BLaER1 (cell line): ENCODE results near the gene EXOSC9.

Experiments used
- H3K27ac ChIP-seq: shearing (Covaris generic); formaldehyde crosslinking; 2 replicates; pipeline ENCODE4 v1.8.1; 2022
- H3K27me3 ChIP-seq: shearing (Covaris generic); formaldehyde crosslinking; 2 replicates; pipeline ENCODE4 v1.8.1; 2022
- H3K36me3 ChIP-seq: shearing (Covaris generic); formaldehyde crosslinking; 2 replicates; pipeline ENCODE4 v1.8.1; 2022
- H3K4me1 ChIP-seq: shearing (Covaris generic); formaldehyde crosslinking; 2 replicates; pipeline ENCODE4 v1.8.1; 2022
- H3K4me2 ChIP-seq: shearing (Covaris generic); formaldehyde crosslinking; 2 replicates; pipeline ENCODE4 v1.8.1; 2022
- H3K4me3 ChIP-seq: shearing (Covaris generic); formaldehyde crosslinking; 2 replicates; pipeline ENCODE4 v1.8.1; 2022
- H3K9ac ChIP-seq: shearing (Covaris generic); formaldehyde crosslinking; 2 replicates; pipeline ENCODE4 v1.8.1; 2022
- H3K9me3 ChIP-seq: shearing (Covaris generic); formaldehyde crosslinking; 2 replicates; pipeline ENCODE4 v1.8.1; 2022
- H4K20me1 ChIP-seq: shearing (Covaris generic); formaldehyde crosslinking; 2 replicates; pipeline ENCODE4 v1.8.1; 2022
- Cebpa-rat ChIP-seq: shearing (Covaris generic); IDR thresholded peaks from 2 replicates; pipeline ENCODE4 v1.8.1; 2022

EXOSC9 gene

DNA sequence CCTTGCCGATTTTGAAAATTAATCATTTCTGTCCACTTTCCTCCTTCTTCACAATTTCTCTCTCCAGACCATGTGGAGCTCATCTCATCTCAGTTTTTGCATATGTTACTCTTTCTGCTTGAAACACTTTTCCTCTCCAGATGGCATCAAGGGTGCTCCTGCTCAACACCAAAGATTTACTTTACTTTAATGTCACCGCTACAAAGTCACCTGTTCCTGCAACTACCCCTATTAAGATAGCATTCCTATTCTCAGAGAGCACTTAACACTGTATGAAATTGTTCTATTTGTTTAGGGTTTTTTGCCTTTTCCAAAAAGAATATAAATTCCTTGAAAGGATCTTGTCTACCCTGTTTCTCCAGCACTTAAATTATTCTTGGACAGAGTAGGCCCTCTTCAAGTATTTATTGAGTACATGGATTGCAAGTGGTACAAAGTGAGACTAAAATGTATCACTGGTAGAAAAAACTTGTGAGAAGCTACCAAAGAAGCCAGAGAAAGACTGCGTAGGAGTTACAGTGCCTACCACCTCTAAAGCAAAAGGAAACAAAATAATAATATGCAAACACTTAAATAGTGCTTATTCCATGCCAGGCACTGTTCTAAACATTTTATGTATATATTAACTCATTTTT is 1.1 kb upstream of the EXOSC9 start:
- Histone ChIP-seq H3K9ac (peak overlapping the region; percentile 90), H3K4me3 (peak overlapping the region; percentile 89), H3K36me3 (peaks cover 25% of the 10 kb centered on the region), H3K27ac (peak overlapping the region; percentile 88), H4K20me1 (no peaks in the 10 kb centered on the region), H3K27me3 (no peaks in the 10 kb centered on the region), H3K4me1 (peaks cover 45% of the 10 kb centered on the region), H3K9me3 (no peaks in the 10 kb centered on the region), H3K4me2 (peak overlapping the region; percentile 82)
- no peak for TF ChIP-seq Cebpa-rat

- no peak for TF ChIP-seq Cebpa-rat
- peak overlapping the region; percentile 82 for H3K4me2 ChIP-seq
- peak overlapping the region; percentile 90 for H3K9ac ChIP-seq
- H4K20me1 ChIP-seq = no peaks in the 10 kb centered on the region
- H3K9me3 ChIP-seq = no peaks in the 10 kb centered on the region
- no peaks in the 10 kb centered on the region for H3K27me3 ChIP-seq
- peaks cover 44% of the 10 kb centered on the region for H3K4me1 ChIP-seq
- peaks cover 31% of the 10 kb centered on the region for H3K36me3 ChIP-seq
- H3K4me3 ChIP-seq = peak overlapping the region; percentile 89
- peak overlapping the region; percentile 88 for H3K27ac ChIP-seq
Observed at GRCh38 chr4:121800638-121800960, 524 bp upstream of the EXOSC9 start.

DNA sequence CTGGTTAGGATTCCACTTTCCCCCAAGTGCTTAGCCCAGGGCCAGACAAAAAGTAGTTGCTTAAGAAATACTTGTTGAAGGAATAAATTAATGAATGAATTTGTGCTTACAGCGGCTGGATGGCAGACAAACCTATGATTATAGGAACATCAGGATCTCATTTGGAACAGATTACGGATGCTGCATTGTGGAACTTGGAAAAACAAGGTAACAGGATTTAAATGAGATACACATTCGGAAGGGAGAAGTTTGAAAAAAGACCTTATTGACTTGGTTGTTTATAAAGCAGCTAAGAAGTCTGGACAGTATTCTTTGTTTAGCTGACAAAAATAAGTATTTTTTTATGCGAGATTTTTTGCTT is 572 bp downstream of the EXOSC9 start:
- Histone ChIP-seq H3K36me3 (peaks cover 42% of the 10 kb centered on the region), H3K27me3 (no peaks in the 10 kb centered on the region), H3K27ac (peak overlapping the region; percentile 88), H4K20me1 (no peaks in the 10 kb centered on the region), H3K4me1 (peaks cover 41% of the 10 kb centered on the region), H3K9ac (peak overlapping the region; percentile 90), H3K4me2 (peak overlapping the region; percentile 71), H3K9me3 (no peaks in the 10 kb centered on the region), H3K4me3 (peak overlapping the region; percentile 89)
- TF ChIP-seq Cebpa-rat = no peak

- Histone ChIP-seq H3K27ac (no peak overlapping the region), H3K9me3 (no peaks in the 10 kb centered on the region), H3K27me3 (no peaks in the 10 kb centered on the region), H4K20me1 (no peaks in the 10 kb centered on the region), H3K9ac (no peak overlapping the region), H3K4me3 (no peak overlapping the region), H3K4me1 (peaks cover 18% of the 10 kb centered on the region), H3K4me2 (no peak overlapping the region), H3K36me3 (peaks cover 88% of the 10 kb centered on the region)
- no peak for TF ChIP-seq Cebpa-rat
Observed at GRCh38 chr4:121806411-121806810, 5.3 kb downstream of the EXOSC9 start.

GRCh38 chr4:121811122-121811521 is 10.0 kb downstream of the EXOSC9 start:
- H4K20me1 ChIP-seq = peaks cover 25% of the 10 kb centered on the region
- no peak overlapping the region for H3K27ac ChIP-seq
- H3K4me3 ChIP-seq = no peak overlapping the region
- no peak overlapping the region for H3K9ac ChIP-seq
- no peaks in the 10 kb centered on the region for H3K9me3 ChIP-seq
- no peak overlapping the region for H3K4me2 ChIP-seq
- TF ChIP-seq Cebpa-rat = no peak
- H3K27me3 ChIP-seq = no peaks in the 10 kb centered on the region
- H3K36me3 ChIP-seq = peaks cover 95% of the 10 kb centered on the region
- no peaks in the 10 kb centered on the region for H3K4me1 ChIP-seq

GRCh38 chr4:121814756-121815155 is 13.6 kb downstream of the EXOSC9 start:
- no peaks in the 10 kb centered on the region for H3K4me1 ChIP-seq
- no peaks in the 10 kb centered on the region for H3K27me3 ChIP-seq
- no peak overlapping the region for H3K27ac ChIP-seq
- no peaks in the 10 kb centered on the region for H3K9me3 ChIP-seq
- no peak overlapping the region for H3K4me2 ChIP-seq
- peaks cover 49% of the 10 kb centered on the region for H4K20me1 ChIP-seq
- no peak for TF ChIP-seq Cebpa-rat
- no peak overlapping the region for H3K9ac ChIP-seq
- no peak overlapping the region for H3K4me3 ChIP-seq
- peaks cover 96% of the 10 kb centered on the region for H3K36me3 ChIP-seq

- Histone ChIP-seq H3K27ac (no peak overlapping the region), H3K9ac (no peak overlapping the region), H3K27me3 (no peaks in the 10 kb centered on the region), H3K4me1 (peaks cover 11% of the 10 kb centered on the region), H4K20me1 (peaks cover 59% of the 10 kb centered on the region), H3K4me3 (no peak overlapping the region), H3K4me2 (no peak overlapping the region), H3K36me3 (peaks cover 96% of the 10 kb centered on the region), H3K9me3 (no peaks in the 10 kb centered on the region)
- no peak for TF ChIP-seq Cebpa-rat
Observed at GRCh38 chr4:121817006-121817405, 15.9 kb downstream of the EXOSC9 start.

GRCh38 chr4:121817701-121818100 is 16.6 kb downstream of the EXOSC9 start:
- Histone ChIP-seq H3K4me3 (no peak overlapping the region), H4K20me1 (peaks cover 60% of the 10 kb centered on the region), H3K4me1 (peaks cover 18% of the 10 kb centered on the region), H3K9me3 (no peaks in the 10 kb centered on the region), H3K9ac (no peak overlapping the region), H3K27me3 (no peaks in the 10 kb centered on the region), H3K4me2 (no peak overlapping the region), H3K27ac (no peak overlapping the region), H3K36me3 (peaks cover 93% of the 10 kb centered on the region)
- TF ChIP-seq Cebpa-rat = no peak

DNA sequence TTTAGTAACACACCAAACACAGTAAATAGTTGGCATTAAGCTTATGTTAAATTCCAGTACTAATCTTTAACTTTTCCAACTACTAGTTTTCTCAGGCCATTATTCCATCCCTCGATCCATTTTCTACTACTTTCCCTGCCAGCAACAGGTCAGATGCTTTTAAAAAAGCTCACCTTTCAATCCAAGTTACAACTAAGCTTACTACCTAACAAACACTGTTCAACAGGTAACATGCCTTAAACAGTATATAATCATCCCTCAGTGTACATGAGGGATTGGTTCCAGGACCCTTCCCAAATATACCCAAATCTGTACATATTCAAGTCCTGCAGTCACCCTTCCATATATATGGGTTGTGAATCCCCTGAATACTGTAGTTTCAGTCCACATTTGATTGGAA is 17.1 kb downstream of the EXOSC9 start:
- peaks cover 60% of the 10 kb centered on the region for H4K20me1 ChIP-seq
- H3K9me3 ChIP-seq = no peaks in the 10 kb centered on the region
- H3K9ac ChIP-seq = no peak overlapping the region
- TF ChIP-seq Cebpa-rat = no peak
- no peak overlapping the region for H3K27ac ChIP-seq
- H3K4me1 ChIP-seq = peaks cover 18% of the 10 kb centered on the region
- H3K36me3 ChIP-seq = peaks cover 87% of the 10 kb centered on the region
- no peaks in the 10 kb centered on the region for H3K27me3 ChIP-seq
- no peak overlapping the region for H3K4me2 ChIP-seq
- no peak overlapping the region for H3K4me3 ChIP-seq

DNA sequence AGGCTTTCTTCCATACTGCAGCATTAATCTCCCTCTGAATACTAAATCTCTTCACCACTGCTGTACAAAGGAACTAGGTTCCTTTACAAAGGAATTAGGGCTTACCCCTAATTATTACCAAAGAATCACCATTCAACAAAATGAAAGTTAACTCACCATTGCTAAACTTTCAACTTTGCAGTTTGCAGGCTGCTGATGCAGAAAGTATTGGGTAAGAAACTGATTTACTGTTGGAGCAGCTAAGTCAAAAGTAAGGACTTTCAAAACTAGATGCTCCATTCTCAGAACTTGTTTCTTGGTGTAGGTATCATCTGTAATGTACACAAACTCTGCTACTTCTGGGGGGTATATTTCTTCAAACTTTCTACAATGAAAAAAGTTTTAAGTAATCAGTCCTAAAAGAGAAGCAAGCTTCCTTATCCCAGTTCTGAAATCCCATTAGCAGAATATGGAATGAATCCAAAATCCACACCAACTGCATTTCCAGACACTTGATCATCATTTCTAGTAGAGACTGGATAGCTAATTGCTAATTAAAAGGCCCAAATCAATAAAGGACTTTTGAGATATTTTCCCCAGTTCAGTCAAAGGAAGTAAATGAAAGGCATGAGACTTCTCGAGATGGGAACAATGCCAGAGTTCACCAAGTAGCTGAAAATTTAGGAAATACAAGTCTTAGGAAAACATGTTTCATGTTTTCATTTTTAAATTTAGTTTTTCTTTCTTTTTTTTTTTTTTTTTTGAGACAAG is 18.3 kb downstream of the EXOSC9 start:
- H3K36me3 ChIP-seq = peaks cover 79% of the 10 kb centered on the region
- H3K27me3 ChIP-seq = no peaks in the 10 kb centered on the region
- TF ChIP-seq Cebpa-rat = no peak
- peaks cover 18% of the 10 kb centered on the region for H3K4me1 ChIP-seq
- H3K9ac ChIP-seq = no peak overlapping the region
- no peak overlapping the region for H3K4me2 ChIP-seq
- H3K9me3 ChIP-seq = no peaks in the 10 kb centered on the region
- H3K27ac ChIP-seq = no peak overlapping the region
- no peak overlapping the region for H3K4me3 ChIP-seq
- peaks cover 61% of the 10 kb centered on the region for H4K20me1 ChIP-seq
